ENCODE results near the gene SLC22A1. TPM values are rescaled to one million over a fixed set of nuclear protein-coding genes. Genes with fewer than 3 reads are reported as not detected.

SLC22A1 gene
- under 0.01 TPM in 1 of 2 replicates, not detected in the other for total RNA-seq

DNA sequence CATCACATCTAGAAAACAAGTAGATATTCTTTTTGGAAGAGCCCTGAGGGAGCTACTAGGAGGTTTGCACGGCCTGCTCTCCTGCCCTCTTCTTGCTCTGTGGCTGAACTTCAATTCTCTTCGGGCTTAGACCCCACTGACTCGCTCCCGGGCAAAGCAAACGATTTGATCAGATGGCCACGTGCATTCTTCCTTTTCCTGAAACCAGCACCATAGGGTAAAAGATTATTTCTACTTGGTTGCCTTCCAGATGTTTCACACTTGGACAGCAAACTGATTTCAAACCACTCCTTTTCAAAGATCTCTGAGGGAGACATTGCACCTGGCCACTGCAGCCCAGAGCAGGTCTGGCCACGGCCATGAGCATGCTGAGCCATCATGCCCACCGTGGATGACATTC is at the start of gene SLC22A1:
SLC22A1 (plus strand) TSS at position 258 of the 400 bp plus-strand sequence; CDS start at position 379, 121 bp downstream.

Other genes with a start within 250 kb of the SLC22A1 start
- gene MAS1, start 230.8 kb upstream of the SLC22A1 start, total RNA-seq: under 0.01 TPM in 1 of 2 replicates, not detected in the other
- 107 and 118 TPM in 2 replicates for gene IGF2R, start 152.7 kb upstream of the SLC22A1 start, total RNA-seq
- 3.9 TPM in 1 of 2 replicates, not detected in the other for gene SLC22A2, start 137.0 kb downstream of the SLC22A1 start, total RNA-seq
- gene SLC22A3, start 226.6 kb downstream of the SLC22A1 start, total RNA-seq: 8.0 and 9.2 TPM in 2 replicates